ENCODE results near the gene ZNF254.
A peak's percentile ranks its signal among the peaks of the same experiment; 100 is the strongest.

The ZNF254 gene

DNA sequence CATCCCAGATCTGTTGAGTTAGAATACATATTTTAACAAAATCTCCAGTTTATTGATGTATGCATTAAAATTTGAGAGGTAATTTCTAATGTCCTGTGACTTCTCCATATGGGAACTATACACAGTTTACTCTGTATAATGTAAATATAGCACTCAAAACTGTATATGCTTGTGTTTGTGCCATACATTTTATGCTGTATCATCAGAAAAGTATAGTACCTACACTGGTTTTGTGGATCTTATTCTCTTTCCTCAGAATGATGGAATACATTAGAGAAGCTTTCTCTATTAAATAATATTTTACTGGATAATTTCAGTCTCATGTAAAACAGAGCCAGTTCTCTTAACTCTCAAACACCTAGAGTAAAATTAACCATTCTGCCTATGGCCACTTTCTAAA lies 53.6 kb downstream of the ZNF254 start:
- TF ChIP-seq, protein P1, sequence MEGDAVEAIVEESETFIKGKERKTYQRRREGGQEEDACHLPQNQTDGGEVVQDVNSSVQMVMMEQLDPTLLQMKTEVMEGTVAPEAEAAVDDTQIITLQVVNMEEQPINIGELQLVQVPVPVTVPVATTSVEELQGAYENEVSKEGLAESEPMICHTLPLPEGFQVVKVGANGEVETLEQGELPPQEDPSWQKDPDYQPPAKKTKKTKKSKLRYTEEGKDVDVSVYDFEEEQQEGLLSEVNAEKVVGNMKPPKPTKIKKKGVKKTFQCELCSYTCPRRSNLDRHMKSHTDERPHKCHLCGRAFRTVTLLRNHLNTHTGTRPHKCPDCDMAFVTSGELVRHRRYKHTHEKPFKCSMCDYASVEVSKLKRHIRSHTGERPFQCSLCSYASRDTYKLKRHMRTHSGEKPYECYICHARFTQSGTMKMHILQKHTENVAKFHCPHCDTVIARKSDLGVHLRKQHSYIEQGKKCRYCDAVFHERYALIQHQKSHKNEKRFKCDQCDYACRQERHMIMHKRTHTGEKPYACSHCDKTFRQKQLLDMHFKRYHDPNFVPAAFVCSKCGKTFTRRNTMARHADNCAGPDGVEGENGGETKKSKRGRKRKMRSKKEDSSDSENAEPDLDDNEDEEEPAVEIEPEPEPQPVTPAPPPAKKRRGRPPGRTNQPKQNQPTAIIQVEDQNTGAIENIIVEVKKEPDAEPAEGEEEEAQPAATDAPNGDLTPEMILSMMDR (IDR thresholded peaks at IDR 0.05; ENCODE audit: insufficient read depth, low read depth, low read length, missing control alignments), result no peak
- no peak overlapping the region for H3K4me3 ChIP-seq (ENCODE audit: low read depth, low read length)

DNA sequence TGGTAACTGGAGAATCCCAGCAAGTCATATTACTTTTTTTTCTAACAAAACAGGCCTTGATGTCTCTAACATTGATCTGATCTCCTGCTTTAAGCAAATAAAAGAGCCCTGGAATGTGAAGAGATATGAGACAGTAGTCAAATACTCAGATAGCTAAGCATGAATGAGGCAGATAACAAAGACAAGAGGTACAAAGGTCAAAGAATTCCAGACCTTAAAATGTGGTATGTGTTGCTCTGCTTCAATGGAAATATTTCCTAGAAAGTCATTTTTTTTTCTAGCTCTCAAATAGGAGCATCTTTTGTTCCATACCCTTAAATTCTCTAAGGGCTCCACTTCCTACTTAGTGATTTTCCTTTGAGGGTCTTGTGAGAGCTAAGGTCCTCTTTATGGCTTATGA lies 54.6 kb downstream of the ZNF254 start:
- H3K4me3 ChIP-seq (ENCODE audit: low read depth, low read length), result no peak overlapping the region
- no peak for DNase-seq (ENCODE audit: low read depth)
- TF ChIP-seq, protein P1 (IDR thresholded peaks at IDR 0.05; ENCODE audit: insufficient read depth, low read depth, low read length, missing control alignments), result no peak

More for the DNA sequence above, 53.6 kb downstream of the ZNF254 start:
- DNase-seq (ENCODE audit: low read depth), result no peak

DNA sequence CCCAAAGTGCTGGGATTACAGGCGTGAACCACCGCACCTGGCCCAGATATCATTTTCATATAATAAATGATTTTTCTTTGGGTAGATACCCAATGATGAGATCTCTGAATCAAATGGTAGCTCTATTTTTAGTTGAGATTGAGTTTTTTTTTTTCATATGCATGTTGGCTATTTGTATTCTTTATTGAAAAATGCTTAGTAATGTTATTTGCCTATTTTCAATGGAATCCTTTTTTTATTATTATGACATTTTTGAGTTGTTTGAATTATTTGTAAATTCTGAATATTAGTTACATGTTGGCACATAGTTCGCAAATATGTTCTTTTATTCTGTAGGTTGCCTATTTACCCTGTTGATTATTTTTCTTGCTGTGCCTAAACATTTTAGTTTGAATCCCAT lies 55.8 kb downstream of the ZNF254 start:
- no peak overlapping the region for H3K4me3 ChIP-seq (ENCODE audit: low read depth, low read length)
- no peak for DNase-seq (ENCODE audit: low read depth)
- TF ChIP-seq, protein P1 (IDR thresholded peaks at IDR 0.05; ENCODE audit: insufficient read depth, low read depth, low read length, missing control alignments), result no peak

DNA sequence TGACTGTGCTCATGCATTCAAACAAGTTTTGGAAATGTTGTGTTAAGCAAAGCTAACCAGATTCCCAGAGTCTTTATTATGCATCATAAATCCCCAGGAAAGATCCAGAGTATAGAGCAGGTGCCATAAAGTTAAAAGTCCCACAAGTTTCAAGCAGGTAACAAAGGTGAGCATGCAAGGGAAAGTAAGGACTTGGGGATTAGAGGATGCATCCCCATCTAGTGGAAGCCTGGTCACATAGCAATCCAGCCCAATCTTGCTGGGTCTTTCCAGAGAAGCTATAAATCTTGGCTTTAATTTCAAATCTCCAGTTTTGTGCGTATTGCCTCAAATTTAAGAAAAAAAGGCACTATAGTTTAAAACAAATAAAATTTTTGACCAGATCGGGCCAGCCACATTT lies 72.7 kb downstream of the ZNF254 start:
- TF ChIP-seq, protein P1 (IDR thresholded peaks at IDR 0.05; ENCODE audit: insufficient read depth, low read depth, low read length, missing control alignments), result peak; percentile 4
- H3K4me3 ChIP-seq (ENCODE audit: low read depth, low read length), result no peak overlapping the region
- DNase-seq (ENCODE audit: low read depth), result peak; percentile 0

DNA sequence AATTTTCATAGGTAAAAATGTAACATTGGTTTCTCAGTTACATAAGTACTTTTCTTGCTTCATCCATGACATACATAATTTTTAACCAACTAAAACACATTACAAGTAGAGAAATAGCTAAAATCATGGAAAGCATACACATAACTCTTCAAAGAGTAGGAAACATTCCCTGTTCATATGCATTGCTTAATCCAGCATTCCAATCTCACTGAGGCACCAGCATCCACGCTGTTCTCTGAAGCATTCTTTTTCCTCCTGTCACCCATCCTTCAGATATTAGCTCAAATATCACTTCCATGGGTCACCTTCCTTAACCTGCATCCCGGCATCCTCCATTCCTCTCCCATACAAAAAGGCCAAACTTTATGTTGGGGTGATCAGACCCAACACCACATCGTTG lies 79.1 kb downstream of the ZNF254 start:
- H3K4me3 ChIP-seq (ENCODE audit: low read depth, low read length), result no peak overlapping the region
- TF ChIP-seq, protein P1 (IDR thresholded peaks at IDR 0.05; ENCODE audit: insufficient read depth, low read depth, low read length, missing control alignments), result no peak
- no peak for DNase-seq (ENCODE audit: low read depth)

DNA sequence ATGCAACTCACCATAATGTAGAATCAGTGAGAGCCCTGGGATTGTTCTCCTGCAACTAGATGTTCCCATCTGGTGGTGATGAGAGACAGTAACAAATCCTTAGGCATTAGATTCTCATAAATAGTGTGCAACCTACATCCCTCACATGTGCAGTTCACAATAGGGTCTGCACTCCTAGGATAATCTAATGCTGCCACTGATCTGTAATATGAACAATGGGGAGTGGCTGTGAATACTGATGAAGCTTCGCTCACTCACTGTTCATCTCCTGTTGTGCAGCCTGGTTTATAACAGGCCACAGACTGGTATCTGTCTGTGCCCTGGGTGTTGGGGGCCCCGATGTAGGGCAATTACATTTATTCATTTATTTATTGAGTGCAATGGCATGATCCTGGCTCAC lies 86.9 kb downstream of the ZNF254 start:
- TF ChIP-seq, protein P1 (IDR thresholded peaks at IDR 0.05; ENCODE audit: insufficient read depth, low read depth, low read length, missing control alignments), result no peak
- DNase-seq (ENCODE audit: low read depth), result no peak
- H3K4me3 ChIP-seq (ENCODE audit: low read depth, low read length), result no peak overlapping the region

DNA sequence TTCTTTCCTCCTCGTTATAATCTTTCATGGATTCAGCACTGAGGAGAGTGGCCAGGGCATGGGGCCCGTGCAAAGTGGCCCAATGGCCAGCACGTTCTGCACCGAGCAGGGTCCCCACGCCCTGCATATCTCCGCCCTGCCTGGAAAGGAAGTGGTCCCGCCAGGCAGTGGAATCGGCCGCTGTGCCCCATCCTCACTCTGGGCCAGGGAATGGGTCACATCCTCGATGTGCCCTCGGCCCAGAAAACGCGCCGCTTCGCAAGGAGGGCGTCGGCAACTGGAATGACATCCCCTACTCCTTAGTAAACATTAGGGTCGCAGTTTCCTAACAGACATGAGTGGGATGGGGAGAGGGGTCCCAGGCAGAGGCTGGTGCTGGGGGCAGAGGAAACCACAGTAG lies 90.7 kb downstream of the ZNF254 start:
- TF ChIP-seq, protein P1 (IDR thresholded peaks at IDR 0.05; ENCODE audit: insufficient read depth, low read depth, low read length, missing control alignments), result no peak
- no peak for DNase-seq (ENCODE audit: low read depth)
- no peak overlapping the region for H3K4me3 ChIP-seq (ENCODE audit: low read depth, low read length)

All from GM12865 (cell line).